Transverse colon (tissue), 4 donors: ENCODE data around the gene SLC39A6. TPM values are rescaled to one million over a fixed set of nuclear protein-coding genes. Genes with fewer than 3 reads are reported as not detected.

ENCODE experiments used
- DNase-seq: peaks from one replicate; pipeline ENCODE4 v3.0.0-alpha.2; 2019
- H3K27ac ChIP-seq, 4 donors: fragments of 200-600 bp; sonication (generic); 2 replicates each; pipeline ENCODE4 v1.5.1; 2016 to 2018; ENCODE audit warnings: inconsistent platforms in 4 of 4
- H3K27me3 ChIP-seq: fragments of 200-600 bp; sonication (generic); 2 replicates; pipeline ENCODE4 v1.5.1; 2017; ENCODE audit warnings: inconsistent platforms
- H3K36me3 ChIP-seq, 4 donors: fragments of 200-600 bp; sonication (generic); 2 replicates each; pipeline ENCODE4 v1.5.1; 2017 to 2019; ENCODE audit warnings: inconsistent platforms in 4 of 4
- H3K4me1 ChIP-seq, 4 donors: fragments of 200-600 bp; sonication (generic); 2 replicates each; pipeline ENCODE4 v1.5.1; 2017 to 2020; ENCODE audit warnings: inconsistent platforms in 4 of 4
- H3K4me3 ChIP-seq, 4 donors: fragments of 200-600 bp; sonication (generic); 1 replicate in 1 of 4; 2 replicates in 3 of 4; pipeline versions ENCODE4 v1.5.1 to v1.6.1; 2017 to 2019; ENCODE audit warnings: inconsistent platforms in 4 of 4
- H3K9me3 ChIP-seq, 2 donors: fragments of 200-600 bp; sonication (generic); 2 replicates each; pipeline ENCODE4 v1.5.1; 2017 to 2019; ENCODE audit warnings: inconsistent platforms in 2 of 2
- EP300 ChIP-seq: sonication (generic); formaldehyde crosslinking; IDR thresholded peaks from one replicate; pipeline ENCODE4 v1.6.1; 2017; ENCODE audit warnings: antibody characterized with exemption, low read depth
- POLR2A ChIP-seq: fragments of 450-650 bp; IDR thresholded peaks from one replicate; pipeline ENCODE4 v1.6.1; 2016; ENCODE audit warnings: antibody characterized with exemption, mild to moderate bottlenecking, moderate library complexity
- POLR2AphosphoS5 ChIP-seq, 3 donors: sonication (generic); formaldehyde crosslinking; IDR thresholded peaks; one replicate each; pipeline ENCODE4 v1.6.1; 2016; ENCODE audit warnings: antibody characterized with exemption in 3 of 3
- WGBS, 2 donors: methylation state at CpG; one replicate each; pipeline ENCODE4 v1.1.5; 2018; ENCODE audit warnings: low coverage in 1 of 2; 5-methylcytosine and 5-hydroxymethylcytosine counted together
- in situ Hi-C, 4 donors: fragments of 200-750 bp; cut with MboI; loops; one replicate each; pipeline versions ENCODE4 v1.15.0 to v1.15.1; 2017; ENCODE audit warnings: low sequenced_read_pairs in 3 of 4, low pct_ligation_motif_present in 1 of 4, low pct_unique_long_range_greater_than_20kb in 1 of 4
- intact Hi-C: fragments of 100-400 bp; cut with DNase I; formaldehyde crosslinking; loops from one replicate; pipeline ENCODE4 v1.15.1; 2023; ENCODE audit warnings: low total_unique reads
- total RNA-seq, 4 donors: library from RNA; depleted of rRNA; stranded (reverse); fragments of >200 nt; gene quantifications; one replicate each; pipeline ENCODE4 v1.1.0, GENCODE V29; 2016
- TF ChIP-seq, protein P1 (sequence below), 5 experiments: fragments of 200-600 bp in 3 of 5; fragments of 450-650 bp in 2 of 5; sonication (generic) in 3 of 5; IDR thresholded peaks; 1 replicate in 2 of 5; 2 replicates in 3 of 5; pipeline ENCODE4 v1.5.1; 2016 to 2017; ENCODE audit warnings: antibody characterized with exemption in 5 of 5, inconsistent platforms in 3 of 5, mild to moderate bottlenecking in 2 of 5, moderate library complexity in 1 of 5

The SLC39A6 gene
- total RNA-seq, 4 donors from 2014 or later = 4.5 to 24.3 (median 19.6) TPM

DNA sequence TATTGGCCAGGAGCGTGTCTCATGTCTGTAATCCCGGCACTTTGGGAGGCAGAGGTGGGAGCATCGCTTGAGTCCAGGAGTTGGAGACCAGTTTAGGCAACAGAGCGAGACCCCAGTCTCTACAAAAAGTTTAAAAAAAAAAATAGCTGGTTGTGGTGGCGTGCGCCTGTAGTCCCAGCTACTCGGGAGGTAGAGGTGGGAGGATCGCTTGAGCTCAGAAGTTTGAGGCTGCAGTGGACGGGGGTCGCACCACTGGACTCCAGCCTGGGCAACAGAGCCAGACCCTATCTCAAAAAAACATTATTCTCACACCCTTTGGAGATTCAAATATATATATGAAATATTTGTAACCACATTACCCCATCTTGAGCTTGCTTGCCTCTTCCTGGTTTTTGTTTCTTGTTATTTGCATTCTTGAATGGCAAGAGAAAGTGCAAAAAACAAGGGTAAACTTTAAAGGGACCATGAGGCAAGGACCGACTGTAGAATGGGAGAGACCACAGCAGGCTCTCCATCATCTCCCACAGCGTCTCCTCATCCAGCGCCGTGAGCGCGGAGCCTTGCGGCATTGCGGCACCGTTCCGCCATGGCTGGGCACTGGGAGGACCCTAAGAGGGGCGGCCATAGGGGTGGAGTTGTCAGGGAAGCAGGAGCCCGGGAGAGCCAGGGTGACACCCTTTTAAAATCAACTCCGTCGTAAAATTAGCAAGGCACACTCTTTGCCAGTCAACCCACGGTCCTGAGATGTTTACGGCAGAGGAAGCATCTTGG lies 1.9 kb upstream of the SLC39A6 start:
- 88 to 94% methylated on average over 17 to 26 of the region's 26 CpGs for WGBS, 2 donors
- DNase-seq = no peak
- Histone ChIP-seq H3K9me3 (no peaks in the 10 kb centered on the region), H3K4me1 (peaks cover 7 to 33% (median 19%) of the 10 kb centered on the region in 4 donors), H3K36me3 (no peaks in the 10 kb centered on the region), H3K4me3 (peak overlapping the region in 3 of 4 donors; percentile 68 to 82 (median 73)), H3K27me3 (no peaks in the 10 kb centered on the region), H3K27ac (no peak overlapping the region)
- in situ Hi-C loops = no loop called here
- TF ChIP-seq, protein P1, sequence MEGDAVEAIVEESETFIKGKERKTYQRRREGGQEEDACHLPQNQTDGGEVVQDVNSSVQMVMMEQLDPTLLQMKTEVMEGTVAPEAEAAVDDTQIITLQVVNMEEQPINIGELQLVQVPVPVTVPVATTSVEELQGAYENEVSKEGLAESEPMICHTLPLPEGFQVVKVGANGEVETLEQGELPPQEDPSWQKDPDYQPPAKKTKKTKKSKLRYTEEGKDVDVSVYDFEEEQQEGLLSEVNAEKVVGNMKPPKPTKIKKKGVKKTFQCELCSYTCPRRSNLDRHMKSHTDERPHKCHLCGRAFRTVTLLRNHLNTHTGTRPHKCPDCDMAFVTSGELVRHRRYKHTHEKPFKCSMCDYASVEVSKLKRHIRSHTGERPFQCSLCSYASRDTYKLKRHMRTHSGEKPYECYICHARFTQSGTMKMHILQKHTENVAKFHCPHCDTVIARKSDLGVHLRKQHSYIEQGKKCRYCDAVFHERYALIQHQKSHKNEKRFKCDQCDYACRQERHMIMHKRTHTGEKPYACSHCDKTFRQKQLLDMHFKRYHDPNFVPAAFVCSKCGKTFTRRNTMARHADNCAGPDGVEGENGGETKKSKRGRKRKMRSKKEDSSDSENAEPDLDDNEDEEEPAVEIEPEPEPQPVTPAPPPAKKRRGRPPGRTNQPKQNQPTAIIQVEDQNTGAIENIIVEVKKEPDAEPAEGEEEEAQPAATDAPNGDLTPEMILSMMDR (IDR thresholded peaks at IDR 0.05) = no peak
- TF ChIP-seq POLR2AphosphoS5 (IDR thresholded peaks at IDR 0.05) (no peak), POLR2A (no peak), EP300 (no peak)
- intact Hi-C loops = no loop called here

- no peaks in the 10 kb centered on the region for H3K36me3 ChIP-seq
- TF ChIP-seq POLR2A = no peak
- TF ChIP-seq, protein P1 (IDR thresholded peaks at IDR 0.05) = no peak
- no peak for TF ChIP-seq POLR2AphosphoS5 (IDR thresholded peaks at IDR 0.05)
- TF ChIP-seq EP300 = no peak
- intact Hi-C loops (no loop called here), in situ Hi-C loops (no loop called here)
- no peaks in the 10 kb centered on the region for H3K27me3 ChIP-seq
- WGBS, 2 donors = 4 to 8% methylated on average over 7 to 22 of the region's 30 CpGs
- peak overlapping the region; percentile 98 to 100 (median 99) for H3K27ac ChIP-seq
- H3K4me1 ChIP-seq = peaks cover 7 to 33% (median 19%) of the 10 kb centered on the region in 4 donors
- peak overlapping the region; percentile 68 to 82 (median 76) for H3K4me3 ChIP-seq
- H3K9me3 ChIP-seq = no peaks in the 10 kb centered on the region
- DNase-seq = no peak
Measured at GRCh38 chr18:36130039-36130831, 1.1 kb upstream of the SLC39A6 start.

GRCh38 chr18:36128907-36129299 lies 237 bp downstream of the SLC39A6 start:
- TF ChIP-seq EP300 (no peak), POLR2A (no peak), POLR2AphosphoS5 (IDR thresholded peaks at IDR 0.05) (no peak)
- TF ChIP-seq, protein P1 (IDR thresholded peaks at IDR 0.05) = no peak
- Histone ChIP-seq H3K4me1 (peaks cover 7 to 33% (median 19%) of the 10 kb centered on the region in 4 donors), H3K36me3 (peaks cover 0 to under 1% (median 0%) of the 10 kb centered on the region in 4 donors), H3K27ac (peak overlapping the region; percentile 98 to 100 (median 99)), H3K4me3 (peak overlapping the region; percentile 68 to 82 (median 76)), H3K9me3 (no peaks in the 10 kb centered on the region), H3K27me3 (no peaks in the 10 kb centered on the region)
- no peak for DNase-seq
- in situ Hi-C loops (no loop called here), intact Hi-C loops (no loop called here)
- 1% methylated on average over 37 of the region's 37 CpGs; no CpG with 5 or more reads in 1 of the 2 donors for WGBS, 2 donors

- no peaks in the 10 kb centered on the region for H3K27me3 ChIP-seq
- H3K36me3 ChIP-seq = peaks cover 0 to 5% (median 0%) of the 10 kb centered on the region in 4 donors
- WGBS, 2 donors = 0 to 1% methylated on average over 9 to 12 of the region's 12 CpGs
- in situ Hi-C loops = no loop called here
- H3K4me1 ChIP-seq = peaks cover 7 to 33% (median 19%) of the 10 kb centered on the region in 4 donors
- intact Hi-C loops = no loop called here
- H3K4me3 ChIP-seq = peak overlapping the region; percentile 68 to 82 (median 76)
- peak overlapping the region; percentile 98 to 100 (median 99) for H3K27ac ChIP-seq
- DNase-seq = peak; percentile 15
- no peaks in the 10 kb centered on the region for H3K9me3 ChIP-seq
- TF ChIP-seq POLR2A (no peak), POLR2AphosphoS5 (IDR thresholded peaks at IDR 0.05) (no peak), EP300 (no peak)
- TF ChIP-seq, protein P1 (IDR thresholded peaks at IDR 0.05) = no peak
Measured at GRCh38 chr18:36128530-36128870, 640 bp downstream of the SLC39A6 start.
